Liver (tissue), 3 donors: ENCODE data around the gene MEOX2.

ENCODE experiments used
- RAD21 ChIP-seq, 2 donors: IDR thresholded peaks; 2 replicates each; pipeline ENCODE4 v1.6.1; 2016; ENCODE audit warnings: antibody characterized with exemption in 2 of 2, mild to moderate bottlenecking in 2 of 2
- TF ChIP-seq, protein P1 (sequence below): fragments of 150-350 bp; IDR thresholded peaks from 2 replicates; pipeline ENCODE4 v1.5.1; 2017; ENCODE audit warnings: improper control_type of control experiment, low read depth, low read length; ENCODE audit not compliant: missing input control
- TF ChIP-seq, protein P2 (sequence below): IDR thresholded peaks from 2 replicates; pipeline ENCODE4 v1.6.1; 2016; ENCODE audit warnings: antibody characterized with exemption, mild to moderate bottlenecking
- TF ChIP-seq, protein P3 (sequence below): IDR thresholded peaks from 2 replicates; pipeline ENCODE4 v1.6.1; 2016; ENCODE audit warnings: antibody characterized with exemption
- donor health status: healthy.
- donor health status: healthy.

DNA sequence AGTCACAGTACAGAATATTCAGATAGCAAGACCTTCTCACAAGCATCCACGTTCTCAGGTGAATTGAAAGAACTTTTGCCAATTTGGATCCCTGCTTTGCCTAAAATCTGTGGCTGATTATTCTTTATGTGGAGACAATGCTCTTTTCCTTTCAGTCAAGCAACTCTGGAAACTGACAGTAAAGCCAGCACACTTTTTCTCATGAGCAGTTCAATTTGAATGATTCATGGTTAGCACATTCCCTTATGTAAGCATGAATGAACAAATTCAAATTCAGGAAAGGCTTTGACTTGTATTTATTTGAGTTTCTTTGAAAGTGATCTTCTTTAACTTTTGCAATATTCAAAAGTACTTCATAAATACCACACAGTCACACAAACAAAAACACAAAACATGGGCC lies 57.6 kb downstream of the MEOX2 start:
- TF ChIP-seq, protein P1, sequence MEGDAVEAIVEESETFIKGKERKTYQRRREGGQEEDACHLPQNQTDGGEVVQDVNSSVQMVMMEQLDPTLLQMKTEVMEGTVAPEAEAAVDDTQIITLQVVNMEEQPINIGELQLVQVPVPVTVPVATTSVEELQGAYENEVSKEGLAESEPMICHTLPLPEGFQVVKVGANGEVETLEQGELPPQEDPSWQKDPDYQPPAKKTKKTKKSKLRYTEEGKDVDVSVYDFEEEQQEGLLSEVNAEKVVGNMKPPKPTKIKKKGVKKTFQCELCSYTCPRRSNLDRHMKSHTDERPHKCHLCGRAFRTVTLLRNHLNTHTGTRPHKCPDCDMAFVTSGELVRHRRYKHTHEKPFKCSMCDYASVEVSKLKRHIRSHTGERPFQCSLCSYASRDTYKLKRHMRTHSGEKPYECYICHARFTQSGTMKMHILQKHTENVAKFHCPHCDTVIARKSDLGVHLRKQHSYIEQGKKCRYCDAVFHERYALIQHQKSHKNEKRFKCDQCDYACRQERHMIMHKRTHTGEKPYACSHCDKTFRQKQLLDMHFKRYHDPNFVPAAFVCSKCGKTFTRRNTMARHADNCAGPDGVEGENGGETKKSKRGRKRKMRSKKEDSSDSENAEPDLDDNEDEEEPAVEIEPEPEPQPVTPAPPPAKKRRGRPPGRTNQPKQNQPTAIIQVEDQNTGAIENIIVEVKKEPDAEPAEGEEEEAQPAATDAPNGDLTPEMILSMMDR: no peak
- no peak for TF ChIP-seq RAD21 (IDR thresholded peaks at IDR 0.05)
- TF ChIP-seq, protein P2, sequence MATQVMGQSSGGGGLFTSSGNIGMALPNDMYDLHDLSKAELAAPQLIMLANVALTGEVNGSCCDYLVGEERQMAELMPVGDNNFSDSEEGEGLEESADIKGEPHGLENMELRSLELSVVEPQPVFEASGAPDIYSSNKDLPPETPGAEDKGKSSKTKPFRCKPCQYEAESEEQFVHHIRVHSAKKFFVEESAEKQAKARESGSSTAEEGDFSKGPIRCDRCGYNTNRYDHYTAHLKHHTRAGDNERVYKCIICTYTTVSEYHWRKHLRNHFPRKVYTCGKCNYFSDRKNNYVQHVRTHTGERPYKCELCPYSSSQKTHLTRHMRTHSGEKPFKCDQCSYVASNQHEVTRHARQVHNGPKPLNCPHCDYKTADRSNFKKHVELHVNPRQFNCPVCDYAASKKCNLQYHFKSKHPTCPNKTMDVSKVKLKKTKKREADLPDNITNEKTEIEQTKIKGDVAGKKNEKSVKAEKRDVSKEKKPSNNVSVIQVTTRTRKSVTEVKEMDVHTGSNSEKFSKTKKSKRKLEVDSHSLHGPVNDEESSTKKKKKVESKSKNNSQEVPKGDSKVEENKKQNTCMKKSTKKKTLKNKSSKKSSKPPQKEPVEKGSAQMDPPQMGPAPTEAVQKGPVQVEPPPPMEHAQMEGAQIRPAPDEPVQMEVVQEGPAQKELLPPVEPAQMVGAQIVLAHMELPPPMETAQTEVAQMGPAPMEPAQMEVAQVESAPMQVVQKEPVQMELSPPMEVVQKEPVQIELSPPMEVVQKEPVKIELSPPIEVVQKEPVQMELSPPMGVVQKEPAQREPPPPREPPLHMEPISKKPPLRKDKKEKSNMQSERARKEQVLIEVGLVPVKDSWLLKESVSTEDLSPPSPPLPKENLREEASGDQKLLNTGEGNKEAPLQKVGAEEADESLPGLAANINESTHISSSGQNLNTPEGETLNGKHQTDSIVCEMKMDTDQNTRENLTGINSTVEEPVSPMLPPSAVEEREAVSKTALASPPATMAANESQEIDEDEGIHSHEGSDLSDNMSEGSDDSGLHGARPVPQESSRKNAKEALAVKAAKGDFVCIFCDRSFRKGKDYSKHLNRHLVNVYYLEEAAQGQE: no peak
- TF ChIP-seq, protein P3, sequence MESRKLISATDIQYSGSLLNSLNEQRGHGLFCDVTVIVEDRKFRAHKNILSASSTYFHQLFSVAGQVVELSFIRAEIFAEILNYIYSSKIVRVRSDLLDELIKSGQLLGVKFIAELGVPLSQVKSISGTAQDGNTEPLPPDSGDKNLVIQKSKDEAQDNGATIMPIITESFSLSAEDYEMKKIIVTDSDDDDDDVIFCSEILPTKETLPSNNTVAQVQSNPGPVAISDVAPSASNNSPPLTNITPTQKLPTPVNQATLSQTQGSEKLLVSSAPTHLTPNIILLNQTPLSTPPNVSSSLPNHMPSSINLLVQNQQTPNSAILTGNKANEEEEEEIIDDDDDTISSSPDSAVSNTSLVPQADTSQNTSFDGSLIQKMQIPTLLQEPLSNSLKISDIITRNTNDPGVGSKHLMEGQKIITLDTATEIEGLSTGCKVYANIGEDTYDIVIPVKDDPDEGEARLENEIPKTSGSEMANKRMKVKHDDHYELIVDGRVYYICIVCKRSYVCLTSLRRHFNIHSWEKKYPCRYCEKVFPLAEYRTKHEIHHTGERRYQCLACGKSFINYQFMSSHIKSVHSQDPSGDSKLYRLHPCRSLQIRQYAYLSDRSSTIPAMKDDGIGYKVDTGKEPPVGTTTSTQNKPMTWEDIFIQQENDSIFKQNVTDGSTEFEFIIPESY: no peak
